Mucosa of descending colon (tissue), 3 donors: ENCODE results near the gene TRAPPC3L. TPM values are rescaled to one million over a fixed set of nuclear protein-coding genes. Genes with fewer than 3 reads are reported as not detected.

ENCODE experiments used
- ATAC-seq: fragments of 200-7000 bp; cut with Tn5 transposase; one replicate; pipeline ENCODE4 v1.9.1; 2020; ENCODE audit warnings: mild to moderate bottlenecking, moderate library complexity
- DNase-seq, 3 donors: peaks; one replicate each; pipeline ENCODE4 v3.0.0-alpha.2; 2020
- H3K36me3 ChIP-seq: fragments of 200-600 bp; one replicate; pipeline ENCODE4 v1.8.0; 2021; ENCODE audit warnings: low read depth, mild to moderate bottlenecking
- H3K4me1 ChIP-seq: fragments of 200-600 bp; one replicate; pipeline ENCODE4 v1.8.0; 2021; ENCODE audit warnings: low read depth, mild to moderate bottlenecking
- H3K4me3 ChIP-seq: fragments of 200-600 bp; one replicate; pipeline ENCODE4 v1.8.0; 2021; ENCODE audit warnings: mild to moderate bottlenecking
- H3K9me3 ChIP-seq: fragments of 200-600 bp; one replicate; pipeline ENCODE4 v1.8.0; 2021; ENCODE audit warnings: mild to moderate bottlenecking
- intact Hi-C, 2 donors: fragments of 100-400 bp; cut with DNase I in 1 of 2; cut with micrococcal nuclease in 1 of 2; formaldehyde crosslinking; loops; one replicate each; pipeline versions ENCODE4 v1.11.0 to v1.11.1; 2022; cut with DNase I, micrococcal nuclease
- total RNA-seq, 3 donors: library from RNA; stranded (reverse); fragmentation: NEBNext Ultra II Directional in 2 of 3; extraction: Animal tissue kit (Norgen Biotek cat#: 25700) in 2 of 3; gene quantifications; one replicate each; pipeline versions ENCODE4 v1.2.1 to v1.2.4, GENCODE V29; 2021 to 2023
- TF ChIP-seq, protein P1 (sequence below): fragments of 200-600 bp; IDR thresholded peaks from one replicate; pipeline ENCODE4 v1.8.0; 2022; ENCODE audit warnings: antibody characterized with exemption, mild to moderate bottlenecking
- donor health status: DM: no; HTN: no; CAD: no; lungs with moderate emphysema.
- donor health status: DM: no; HTN: no; CAD: no.
- donor health status: DM: no; HTN: yes; CAD: no.

The TRAPPC3L gene
- total RNA-seq, 3 donors from 2014 or later, result not detected

DNA sequence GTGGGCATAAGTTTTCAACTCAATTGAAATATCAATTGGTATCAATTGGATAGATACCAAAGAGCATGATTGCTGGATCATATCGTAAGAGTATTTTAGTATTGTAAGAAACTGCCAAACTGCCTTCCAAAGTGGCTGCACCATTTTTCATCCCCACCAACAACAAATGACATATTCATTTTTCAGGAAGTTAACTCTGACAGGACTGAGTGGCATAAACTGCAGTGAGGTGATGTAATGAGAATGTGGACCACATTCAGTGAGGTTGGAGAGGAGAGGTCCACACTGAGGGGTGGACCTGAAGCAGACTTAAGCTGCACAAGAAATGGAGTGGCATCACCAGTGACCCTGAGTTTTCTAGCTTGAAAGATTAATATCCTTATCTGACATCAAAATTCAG is 95.9 kb downstream of the TRAPPC3L start:
- no peaks in the 10 kb centered on the region for H3K9me3 ChIP-seq
- no peak for ATAC-seq
- intact Hi-C loops, result no loop called here

DNA sequence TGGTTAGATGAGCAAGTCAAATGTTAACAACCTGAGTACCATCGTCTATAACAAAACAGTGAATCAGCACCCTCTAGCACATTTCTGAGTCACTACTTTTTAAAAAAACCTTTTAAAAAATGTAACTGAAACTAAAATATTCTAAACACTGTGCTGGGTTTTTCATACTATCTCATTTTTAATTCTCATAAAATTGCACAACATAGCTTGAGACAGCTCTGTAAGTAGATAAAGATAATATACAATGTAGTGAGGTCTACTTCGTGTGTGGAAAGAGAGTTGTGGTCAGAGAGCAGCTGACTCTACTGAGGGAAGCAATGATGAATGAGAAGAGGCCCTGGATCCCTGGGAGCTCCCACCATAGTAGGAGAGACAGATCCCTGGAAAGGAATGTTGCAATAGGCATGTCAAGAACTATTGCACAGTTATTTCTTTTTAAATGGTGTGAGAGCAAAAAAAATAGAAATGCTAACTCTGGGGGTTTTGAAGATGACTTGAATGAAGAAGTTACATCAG is 97.9 kb downstream of the TRAPPC3L start:
- TF ChIP-seq, protein P1, sequence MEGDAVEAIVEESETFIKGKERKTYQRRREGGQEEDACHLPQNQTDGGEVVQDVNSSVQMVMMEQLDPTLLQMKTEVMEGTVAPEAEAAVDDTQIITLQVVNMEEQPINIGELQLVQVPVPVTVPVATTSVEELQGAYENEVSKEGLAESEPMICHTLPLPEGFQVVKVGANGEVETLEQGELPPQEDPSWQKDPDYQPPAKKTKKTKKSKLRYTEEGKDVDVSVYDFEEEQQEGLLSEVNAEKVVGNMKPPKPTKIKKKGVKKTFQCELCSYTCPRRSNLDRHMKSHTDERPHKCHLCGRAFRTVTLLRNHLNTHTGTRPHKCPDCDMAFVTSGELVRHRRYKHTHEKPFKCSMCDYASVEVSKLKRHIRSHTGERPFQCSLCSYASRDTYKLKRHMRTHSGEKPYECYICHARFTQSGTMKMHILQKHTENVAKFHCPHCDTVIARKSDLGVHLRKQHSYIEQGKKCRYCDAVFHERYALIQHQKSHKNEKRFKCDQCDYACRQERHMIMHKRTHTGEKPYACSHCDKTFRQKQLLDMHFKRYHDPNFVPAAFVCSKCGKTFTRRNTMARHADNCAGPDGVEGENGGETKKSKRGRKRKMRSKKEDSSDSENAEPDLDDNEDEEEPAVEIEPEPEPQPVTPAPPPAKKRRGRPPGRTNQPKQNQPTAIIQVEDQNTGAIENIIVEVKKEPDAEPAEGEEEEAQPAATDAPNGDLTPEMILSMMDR, result no peak
- H3K9me3 ChIP-seq, result no peaks in the 10 kb centered on the region
- no peak overlapping the region for H3K4me3 ChIP-seq
- intact Hi-C loops, result no loop called here
- no peaks in the 10 kb centered on the region for H3K36me3 ChIP-seq
- ATAC-seq (peak; percentile 27), DNase-seq (no peak)
- H3K4me1 ChIP-seq, result no peaks in the 10 kb centered on the region

More for the DNA sequence above, 95.9 kb downstream of the TRAPPC3L start:
- no peak overlapping the region for H3K4me3 ChIP-seq
- no peaks in the 10 kb centered on the region for H3K36me3 ChIP-seq
- DNase-seq, result no peak
- TF ChIP-seq, protein P1, result no peak
- H3K4me1 ChIP-seq, result no peaks in the 10 kb centered on the region

DNA sequence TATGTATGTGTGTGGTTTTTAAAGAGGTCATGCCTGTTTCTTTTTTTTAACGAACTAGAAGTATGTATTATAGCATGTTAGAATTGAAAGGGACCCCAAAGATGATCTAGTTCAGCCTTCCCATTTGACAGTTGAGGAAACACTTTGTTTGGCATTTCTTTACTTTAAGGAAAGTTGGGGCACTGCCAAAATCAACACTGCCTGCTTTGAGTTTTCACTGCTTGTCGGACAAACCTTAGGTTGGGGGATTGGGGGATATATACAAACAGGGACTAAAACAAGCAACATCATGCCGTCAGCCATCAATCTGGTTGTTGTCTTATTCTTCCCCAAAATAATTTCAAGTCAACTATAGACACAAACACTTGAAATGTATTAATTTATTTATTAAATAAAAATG is 98.4 kb downstream of the TRAPPC3L start:
- H3K4me3 ChIP-seq, result no peak overlapping the region
- ATAC-seq, result no peak
- no peaks in the 10 kb centered on the region for H3K9me3 ChIP-seq
- intact Hi-C loops, result no loop called here
- no peaks in the 10 kb centered on the region for H3K4me1 ChIP-seq
- no peak for DNase-seq
- TF ChIP-seq, protein P1, result no peak
- H3K36me3 ChIP-seq, result no peaks in the 10 kb centered on the region

DNA sequence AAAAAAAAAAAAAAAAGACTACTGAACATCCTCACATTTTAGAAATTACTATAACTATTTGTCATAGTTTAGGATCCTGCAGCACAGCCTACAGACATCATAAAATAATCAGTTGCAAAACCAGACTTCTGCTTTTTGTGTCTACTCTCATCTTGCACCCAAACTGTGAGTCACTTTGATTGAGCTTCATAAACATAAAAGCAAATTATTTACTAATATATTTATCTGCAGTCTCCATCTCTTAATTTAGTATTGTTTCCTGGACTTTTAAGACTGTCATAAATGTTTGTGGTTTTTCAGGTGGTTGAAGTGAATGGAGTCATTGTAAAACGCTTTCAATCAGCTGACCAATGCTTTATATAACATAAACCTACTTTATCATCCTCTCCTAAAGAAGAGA is 99.1 kb downstream of the TRAPPC3L start:
- Histone ChIP-seq H3K4me3 (no peak overlapping the region), H3K9me3 (no peaks in the 10 kb centered on the region), H3K4me1 (no peaks in the 10 kb centered on the region), H3K36me3 (no peaks in the 10 kb centered on the region)
- DNase-seq (no peak), ATAC-seq (peak; percentile 45)
- TF ChIP-seq, protein P1, result no peak
- intact Hi-C loops, result no loop called here

DNA sequence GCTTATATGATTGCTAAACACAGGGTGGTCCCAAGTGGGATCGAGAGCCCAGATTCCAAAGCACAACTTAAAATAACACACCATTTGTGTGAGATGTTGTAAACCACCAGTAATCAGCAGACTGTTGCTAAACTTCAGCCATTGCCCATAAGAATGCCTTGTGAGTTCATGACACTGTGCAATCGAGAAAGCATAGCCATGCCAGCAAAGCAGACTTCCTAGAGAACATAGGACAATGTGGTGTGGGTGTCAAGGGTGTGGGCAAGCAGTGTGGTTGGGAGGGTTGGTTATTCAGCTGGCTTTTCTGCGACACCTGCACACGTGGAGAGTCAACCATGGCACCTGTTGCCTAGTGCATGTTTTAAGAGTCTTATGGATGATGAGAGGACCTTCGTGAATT is 100.4 kb downstream of the TRAPPC3L start:
- H3K36me3 ChIP-seq, result no peaks in the 10 kb centered on the region

More for the DNA sequence above, 100.4 kb downstream of the TRAPPC3L start:
- ATAC-seq (peak; percentile 68), DNase-seq (no peak)
- Histone ChIP-seq H3K4me1 (no peaks in the 10 kb centered on the region), H3K4me3 (no peak overlapping the region), H3K9me3 (no peaks in the 10 kb centered on the region)
- intact Hi-C loops, result no loop called here
- TF ChIP-seq, protein P1, result no peak

Other genes with a start within 250 kb of the TRAPPC3L start
- 10 to 100 TPM in 2 of 3 donors, 1 to 10 TPM in 1; 6.3 to 23.8 (median 14.4) TPM for gene DSE, start 174.7 kb downstream of the TRAPPC3L start, total RNA-seq
- 1 to 10 TPM in 2 of 3 donors, not detected in 1; 4.2 to 5.6 TPM for gene CALHM6, start 84.3 kb downstream of the TRAPPC3L start, total RNA-seq
- gene CALHM5, start 34.0 kb downstream of the TRAPPC3L start, total RNA-seq, result under 1 TPM; 0.20 to 0.85 (median 0.72) TPM
- not detected for gene CALHM4, start 8.1 kb upstream of the TRAPPC3L start, total RNA-seq
- gene RWDD1, start 25.8 kb upstream of the TRAPPC3L start, total RNA-seq, result 10 to 100 TPM; 21.0 to 58.0 (median 34.2) TPM
- under 1 TPM; 0.14 to 0.35 (median 0.19) TPM for gene RSPH4A, start 70.8 kb upstream of the TRAPPC3L start, total RNA-seq
- 10 to 100 TPM in 2 of 3 donors, 1 to 10 TPM in 1; 8.7 to 12.0 (median 10.7) TPM for gene ZUP1, start 123.1 kb upstream of the TRAPPC3L start, total RNA-seq
- 10 to 100 TPM in 1 of 3 donors, 1 to 10 TPM in 2; 5.5 to 19.5 (median 6.7) TPM for gene KPNA5, start 135.5 kb upstream of the TRAPPC3L start, total RNA-seq
- under 1 TPM in 2 of 3 donors, not detected in 1; 0.76 to 0.96 TPM for gene FAM162B, start 220.0 kb upstream of the TRAPPC3L start, total RNA-seq